HG03432 (cell line): ENCODE data around the gene AXIN1.
"Not testable (repeated sequence)": the region's sequence is repeated elsewhere in the genome, so short reads cannot be mapped to it uniquely, and the experiment has no call there.

Experiments used
- ATAC-seq: cut with Tn5 transposase; IDR thresholded peaks from one replicate; pipeline ENCODE4 v1.9.1; 2021; ENCODE audit warnings: mild to moderate bottlenecking, moderate library complexity; ENCODE audit not compliant: unreplicated experiment

AXIN1 gene

GRCh38 chr16:370979-371514 is 18.5 kb upstream of the AXIN1 start:
- no peak for ATAC-seq

GRCh38 chr16:370443-370842 is 17.9 kb upstream of the AXIN1 start, which contains the start of gene MRPL28:
Gene MRPL28 (minus strand): TSS chr16:370538. CDS start chr16:370218, 320 bp downstream.
- peak; percentile 76 for ATAC-seq

- no peak for ATAC-seq
These were observed 17.4 kb upstream of the AXIN1 start for GRCh38 chr16:369866-370436.

GRCh38 chr16:369275-369865 is 16.8 kb upstream of the AXIN1 start:
- no peak for ATAC-seq

- no peak for ATAC-seq
These were observed 16.1 kb upstream of the AXIN1 start for GRCh38 chr16:368388-369158.

- ATAC-seq: no peak
These were observed 14.9 kb upstream of the AXIN1 start for GRCh38 chr16:367333-367903.

GRCh38 chr16:366476-366875 is 14.0 kb upstream of the AXIN1 start:
- ATAC-seq: no peak

GRCh38 chr16:364595-365491 is 12.3 kb upstream of the AXIN1 start:
- ATAC-seq: no peak

- ATAC-seq: no peak
These were observed 11.4 kb upstream of the AXIN1 start for GRCh38 chr16:363766-364490.

GRCh38 chr16:363110-363765 is 10.7 kb upstream of the AXIN1 start:
- no peak for ATAC-seq

- not testable (repeated sequence) for ATAC-seq
These were observed 10.1 kb upstream of the AXIN1 start for GRCh38 chr16:362702-362999.

GRCh38 chr16:361872-362701 is 9.6 kb upstream of the AXIN1 start:
- ATAC-seq: peak; percentile 54

- no peak for ATAC-seq
These were observed 8.9 kb upstream of the AXIN1 start for GRCh38 chr16:361341-361871.

- no peak for ATAC-seq
These were observed 8.3 kb upstream of the AXIN1 start for GRCh38 chr16:360698-361336.

- ATAC-seq: no peak
These were observed 7.6 kb upstream of the AXIN1 start for GRCh38 chr16:359871-360697.

GRCh38 chr16:359067-359763 is 6.7 kb upstream of the AXIN1 start:
- no peak for ATAC-seq
